ENCODE results near the gene KRT23.
A peak's percentile ranks its signal among the peaks of the same experiment; 100 is the strongest.

KRT23 gene

DNA sequence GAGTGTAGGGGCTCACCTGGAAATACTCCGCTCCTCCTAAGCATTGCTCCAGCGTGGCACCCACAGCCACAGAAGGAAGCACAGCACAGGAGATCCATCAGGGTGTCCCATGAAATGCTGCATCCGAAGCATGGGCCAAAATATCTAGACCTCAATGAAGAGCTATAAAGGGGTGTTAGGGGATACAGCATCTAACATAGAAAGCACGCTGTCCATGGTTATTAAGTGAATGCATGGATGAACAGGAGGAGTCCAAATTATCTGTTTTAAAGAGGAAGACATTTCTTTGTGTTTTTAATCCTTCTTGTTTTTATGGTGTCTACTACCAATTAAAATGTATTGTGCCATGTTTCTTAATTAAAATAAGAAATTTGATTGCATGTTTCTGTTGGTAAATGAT lies 30.8 kb downstream of the KRT23 start:
- no peak for DNase-seq

DNA sequence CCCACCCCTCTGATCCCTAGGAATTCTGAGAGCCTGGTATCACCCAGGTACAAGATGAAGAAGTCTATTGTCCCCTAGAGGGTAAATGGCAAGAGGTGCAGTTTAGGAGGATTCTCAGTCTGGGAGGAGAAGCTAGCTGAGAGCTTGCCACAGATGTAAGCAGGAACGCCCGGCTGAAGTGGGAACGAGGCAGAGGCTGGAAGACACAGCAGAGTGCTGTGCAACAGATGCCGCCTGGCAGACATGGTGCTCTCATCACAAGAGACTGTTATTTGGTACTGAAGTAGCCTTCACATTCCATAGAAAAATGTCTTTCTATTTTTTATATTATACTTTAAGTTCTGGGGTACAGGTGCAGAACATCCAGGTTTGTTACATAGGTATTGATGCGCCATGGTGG lies 32.1 kb downstream of the KRT23 start:
- no peak for DNase-seq

DNA sequence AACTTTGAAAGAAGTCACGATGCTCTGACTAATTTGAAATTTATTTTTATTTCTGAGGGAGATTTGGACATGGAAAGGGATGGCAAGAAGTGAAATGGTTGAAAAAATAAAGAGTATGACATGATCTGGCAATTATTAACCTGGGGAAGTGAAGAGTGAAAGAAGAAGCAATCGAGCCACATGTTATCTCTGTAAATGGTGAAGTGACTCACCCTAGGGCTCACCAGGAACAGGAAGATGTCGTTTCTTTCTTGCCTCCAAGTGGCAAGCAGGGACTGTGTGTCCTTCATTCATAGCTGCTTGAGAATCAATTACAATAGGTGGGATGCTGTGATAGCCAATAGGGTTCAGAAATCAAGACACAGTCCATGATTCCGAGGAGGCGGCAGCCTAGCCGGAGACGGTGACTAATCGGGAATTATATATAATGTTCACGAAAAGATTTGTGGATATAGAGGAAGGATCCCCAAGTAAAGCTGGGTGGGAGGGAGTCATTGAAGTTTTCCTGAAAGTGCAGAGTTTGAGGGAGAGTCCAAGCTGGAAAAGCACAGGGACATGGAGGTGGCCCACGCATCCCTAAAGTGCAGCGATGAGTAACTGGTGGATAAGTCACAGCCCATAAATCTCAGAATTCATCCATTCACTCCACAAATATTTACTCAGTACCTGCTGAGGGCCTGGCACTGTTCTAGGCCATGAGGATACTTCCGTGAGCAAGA lies 34.2 kb downstream of the KRT23 start:
- DNase-seq = peak in 2 of 3 experiments; percentile 26 to 55

DNA sequence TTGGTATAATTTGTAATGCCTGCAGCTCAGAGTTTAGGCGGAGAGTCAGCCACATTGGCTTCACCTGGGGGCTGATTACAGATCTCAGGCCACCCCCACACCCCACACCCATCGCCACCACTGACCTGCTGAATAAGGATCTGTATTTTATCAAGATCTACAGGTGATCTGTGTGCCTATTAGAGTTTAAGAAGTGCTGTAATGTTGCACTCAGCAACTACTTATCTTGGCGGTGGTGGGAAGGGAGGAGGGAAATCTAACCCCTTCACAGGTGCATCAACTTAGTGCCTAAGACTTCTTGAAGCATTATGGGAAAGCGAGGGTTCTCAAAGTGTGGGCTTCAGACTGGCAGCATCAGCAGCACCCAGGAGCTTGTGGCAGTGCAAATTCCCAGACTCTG lies 34.9 kb downstream of the KRT23 start:
- DNase-seq = no peak

DNA sequence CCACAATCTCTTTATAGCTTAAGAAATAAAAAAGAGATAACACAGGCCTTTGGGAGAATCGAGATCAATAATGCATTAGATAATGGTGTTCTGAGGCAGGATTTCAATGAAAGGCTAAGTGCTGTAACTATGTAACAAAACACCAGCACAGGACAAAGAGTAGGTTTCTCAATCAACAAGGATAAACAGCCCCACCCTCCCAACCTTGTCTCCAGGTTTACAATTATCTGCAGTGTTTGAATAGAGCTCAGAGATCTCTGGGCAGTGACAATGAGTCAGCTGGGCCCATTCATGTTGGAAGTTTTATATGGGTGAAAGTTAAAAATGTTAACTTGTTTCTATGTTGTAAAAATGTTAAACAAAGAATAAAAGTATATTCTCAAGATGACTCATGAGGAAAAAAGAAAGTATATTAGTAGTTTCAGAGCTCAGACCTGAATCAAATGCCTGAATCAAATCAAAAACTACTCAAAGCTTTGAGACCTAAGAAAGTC lies 35.4 kb downstream of the KRT23 start:
- peak; percentile 25 to 58 (median 29) for DNase-seq

DNA sequence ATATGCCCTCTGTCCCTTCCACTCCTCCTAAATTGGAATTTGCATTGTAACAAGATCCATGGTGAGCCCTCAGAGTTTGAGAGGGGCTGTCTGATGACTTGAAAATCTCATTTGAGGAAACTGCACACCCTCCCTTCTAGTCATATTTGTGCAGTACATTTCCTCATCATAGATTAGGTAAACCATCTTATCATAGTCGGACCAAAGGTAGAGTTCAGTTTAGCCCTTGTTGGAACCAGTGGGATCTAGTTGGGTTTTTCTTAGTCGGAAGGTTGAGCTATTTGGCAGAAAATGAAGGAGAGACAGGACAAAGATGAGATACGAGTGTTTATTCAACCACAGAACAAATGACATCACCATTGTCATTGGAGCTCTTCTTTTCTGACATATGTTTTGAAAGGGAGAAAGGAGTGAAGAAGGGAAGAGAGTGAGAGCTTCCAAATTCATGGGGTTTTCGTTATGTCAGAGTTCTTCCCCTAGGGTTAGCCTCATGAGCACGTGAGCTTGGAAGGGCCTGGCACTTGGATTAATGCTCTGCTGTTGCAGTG lies 36.6 kb downstream of the KRT23 start:
- DNase-seq = no peak

DNA sequence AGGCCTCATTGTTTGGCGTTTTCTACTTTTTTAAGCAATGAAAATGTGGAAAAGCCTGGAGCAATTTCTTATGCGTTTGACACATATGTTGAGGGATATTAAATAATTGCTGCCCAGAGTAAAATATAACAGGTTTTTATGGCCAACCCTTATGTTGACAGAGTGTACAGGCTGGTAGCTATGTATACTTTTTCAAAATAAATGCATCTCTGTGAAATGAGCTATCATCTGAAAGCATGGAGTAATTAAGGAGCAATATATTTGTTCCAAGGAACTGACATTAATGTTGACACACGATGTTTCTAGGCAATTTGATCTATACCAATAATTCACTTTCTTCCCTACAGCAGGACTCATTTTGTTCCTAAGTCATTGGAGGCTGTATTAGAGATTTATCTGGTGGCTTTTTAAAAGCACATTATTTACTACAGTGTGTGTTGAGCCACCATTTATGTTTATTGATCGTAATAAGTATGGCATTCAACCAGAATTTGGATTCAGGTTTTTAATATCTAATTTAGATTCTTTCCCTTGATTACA lies 40.5 kb downstream of the KRT23 start:
- DNase-seq = peak in 2 of 3 experiments; percentile 16 to 73

DNA sequence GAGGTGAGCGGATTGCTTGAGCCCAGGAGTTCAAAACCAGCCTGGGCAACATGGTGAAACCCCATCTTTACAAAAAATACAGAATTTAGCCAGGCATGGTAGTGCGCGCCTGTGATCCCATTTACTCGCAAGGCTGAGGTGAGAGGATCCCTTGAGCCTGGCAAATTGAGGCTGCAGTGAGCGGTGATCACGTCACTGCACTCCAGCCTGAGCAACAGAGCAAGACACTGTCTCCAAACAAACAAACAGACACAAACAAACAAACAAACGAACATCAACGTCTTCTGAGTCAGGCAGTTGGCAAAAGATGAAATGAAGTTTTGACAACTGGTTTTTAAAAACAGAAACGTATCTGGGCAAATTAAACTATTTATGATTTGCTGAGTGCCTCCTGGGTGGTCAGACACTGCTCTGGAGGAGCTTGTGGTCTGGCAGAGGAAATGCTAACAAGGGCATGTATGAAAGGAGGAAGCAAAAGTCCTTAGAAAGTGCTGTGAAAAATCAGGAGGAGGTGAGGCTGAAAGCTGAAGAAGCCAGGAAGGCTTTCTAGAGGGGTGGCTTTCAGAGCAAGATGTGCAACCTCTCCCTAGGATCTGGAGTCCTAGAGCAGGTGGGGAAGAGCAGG lies 42.2 kb downstream of the KRT23 start:
- DNase-seq = no peak

DNA sequence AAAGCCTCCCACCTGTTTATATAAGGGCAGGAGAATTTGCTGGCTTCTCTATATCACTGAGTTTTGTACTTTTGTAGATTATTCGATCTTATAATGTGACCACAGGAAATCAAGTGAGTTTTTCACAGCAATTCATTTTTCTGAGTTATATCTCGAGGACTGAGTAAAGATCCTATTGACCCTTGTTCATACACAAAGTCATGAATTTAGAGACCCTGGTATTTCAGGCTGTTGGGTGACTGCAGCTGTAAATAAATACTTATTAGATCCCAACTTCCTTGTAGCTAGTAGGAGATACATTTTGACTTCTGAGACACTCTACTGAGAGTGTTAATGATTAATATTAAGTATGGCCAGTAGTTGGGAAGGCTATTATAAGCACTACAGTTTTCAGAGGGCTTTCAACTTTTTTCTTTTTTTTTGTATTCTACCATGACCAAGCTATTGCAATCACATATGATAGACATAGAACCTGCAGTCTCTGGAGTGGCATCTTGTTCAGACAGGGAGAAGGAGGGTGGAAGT lies 49.2 kb downstream of the KRT23 start:
- DNase-seq = no peak

DNA sequence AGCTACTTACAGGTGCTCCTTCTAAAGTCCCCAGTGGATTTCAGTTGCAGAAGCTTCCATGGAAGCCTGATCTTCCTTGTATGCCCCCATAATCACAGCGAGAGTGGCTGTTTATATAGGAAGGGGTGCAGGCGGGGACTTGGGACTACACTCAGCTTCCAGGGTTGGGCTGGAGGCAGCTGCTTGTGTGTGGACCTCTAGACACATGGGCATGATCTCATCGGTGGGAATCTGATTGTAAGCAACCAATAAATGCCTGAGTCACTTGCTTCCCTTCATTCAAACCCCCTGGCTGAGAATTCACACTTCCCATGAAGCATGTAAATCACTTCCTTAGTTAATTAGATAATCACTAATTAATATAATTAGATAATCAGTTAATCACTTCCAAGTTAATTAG lies 51.4 kb downstream of the KRT23 start:
- peak in 1 of 3 experiments; percentile 33 for DNase-seq

DNA sequence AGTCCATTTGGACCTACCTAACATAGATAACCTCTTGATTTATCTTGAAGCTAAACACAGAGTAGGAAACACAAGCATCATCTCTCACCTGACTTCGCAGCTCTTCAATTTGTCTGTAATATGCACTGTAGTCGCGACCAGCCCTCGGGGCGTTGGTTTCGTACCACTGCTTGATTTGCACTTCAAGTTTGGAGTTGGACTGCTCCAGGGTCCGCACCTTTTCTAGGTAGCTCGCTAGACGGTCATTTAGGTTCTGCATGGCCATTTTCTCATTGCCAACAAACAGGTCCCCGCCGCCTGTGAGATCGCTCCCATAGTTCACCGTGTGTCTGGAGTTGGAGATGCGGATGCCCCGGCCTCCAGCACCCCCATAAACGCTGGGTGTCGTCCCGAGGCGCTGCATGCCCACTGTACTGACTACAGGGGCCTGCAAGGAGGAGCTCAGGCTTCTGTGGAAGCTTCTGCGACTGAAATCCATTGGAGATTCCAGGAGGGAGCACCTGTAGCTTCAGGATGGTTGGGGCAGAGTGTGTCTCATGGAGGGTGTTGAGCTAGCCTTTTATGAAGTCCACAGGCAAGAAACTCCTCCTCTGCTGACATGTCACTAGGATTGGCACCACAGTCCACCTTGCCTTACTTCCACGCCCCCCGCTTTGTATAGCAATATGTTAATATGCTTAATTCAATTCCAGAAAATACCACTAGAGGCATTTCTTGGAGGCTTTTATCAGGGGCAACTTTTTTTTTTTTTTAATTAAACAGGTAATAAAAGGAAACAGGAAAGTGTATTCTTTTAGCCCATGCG lies 52.5 kb downstream of the KRT23 start, which contains the start of gene KRT20:
TSS of gene KRT20 (minus strand) at position 535 of the 805 bp plus-strand sequence. CDS start at position 478, 57 bp downstream.
- DNase-seq = peak in 1 of 3 experiments; percentile 13

DNA sequence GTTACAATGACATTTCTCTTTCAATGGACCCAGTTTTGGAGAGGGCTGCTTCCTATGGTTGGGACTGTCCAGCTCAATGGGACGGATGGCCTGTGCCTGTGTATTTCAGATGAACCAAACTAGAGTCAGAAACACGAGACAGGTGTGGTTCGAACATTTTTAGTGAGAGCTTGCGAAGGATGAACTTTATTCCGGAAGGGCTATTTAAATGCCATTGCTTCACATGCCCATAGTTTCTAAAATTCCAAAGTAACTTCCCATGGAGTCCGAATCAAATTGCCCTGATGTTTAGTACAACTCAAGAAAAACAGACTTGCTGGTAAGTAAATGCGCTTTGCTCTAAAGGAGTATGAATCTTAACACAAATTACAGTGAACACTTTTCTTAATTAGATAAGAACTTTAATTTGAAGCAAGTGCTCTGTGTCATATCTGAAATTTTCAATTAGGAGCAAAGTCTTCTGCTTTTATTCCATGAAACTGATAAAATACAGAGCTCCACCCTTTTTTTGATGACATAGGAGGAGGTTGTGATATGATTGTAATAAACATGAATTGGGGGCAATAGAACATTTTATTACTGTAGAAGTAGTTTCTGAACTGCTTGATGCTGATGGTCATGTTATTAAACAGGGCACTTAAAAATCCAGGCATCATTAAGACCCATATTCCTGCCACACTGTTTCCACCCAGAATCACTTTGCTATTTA lies 53.7 kb downstream of the KRT23 start:
- no peak for DNase-seq

DNA sequence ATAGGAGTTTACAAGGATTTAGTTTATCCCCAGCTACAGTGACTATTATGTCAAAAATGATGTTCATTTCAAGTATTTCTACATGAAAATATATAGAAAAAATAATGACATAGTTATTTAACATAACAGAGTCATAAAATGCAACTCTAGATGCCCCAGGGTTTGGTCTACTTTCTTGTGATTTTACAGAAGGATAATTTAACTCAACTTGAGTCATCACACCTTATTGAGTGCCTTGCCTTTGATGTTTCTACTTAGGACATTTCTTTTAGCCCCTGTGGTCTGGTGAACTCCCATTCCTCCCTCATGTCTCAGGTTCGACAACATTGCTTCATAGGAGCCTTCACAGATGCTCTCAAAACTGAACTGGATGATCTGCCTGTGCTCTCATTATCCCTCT lies 54.4 kb downstream of the KRT23 start:
- DNase-seq = no peak

DNA sequence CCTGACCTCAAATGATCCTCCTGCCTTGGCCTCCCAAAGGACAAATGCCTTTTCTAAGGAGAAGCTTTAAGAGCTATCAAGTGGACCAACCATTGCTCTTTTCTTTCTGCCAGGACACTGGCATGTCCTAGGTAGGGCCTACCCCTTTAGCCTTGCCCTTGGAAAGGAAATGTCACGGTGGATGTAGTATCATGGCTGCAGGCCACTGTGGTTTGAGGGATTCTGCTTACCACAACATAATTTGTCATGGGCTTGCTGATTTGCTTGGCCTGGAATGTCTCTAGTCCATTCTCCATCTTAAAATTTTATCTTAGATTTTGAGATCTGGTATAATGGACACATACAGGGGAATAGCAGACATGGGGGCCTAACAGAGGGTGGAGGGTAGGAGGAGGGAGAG lies 58.4 kb downstream of the KRT23 start:
- no peak for DNase-seq

DNA sequence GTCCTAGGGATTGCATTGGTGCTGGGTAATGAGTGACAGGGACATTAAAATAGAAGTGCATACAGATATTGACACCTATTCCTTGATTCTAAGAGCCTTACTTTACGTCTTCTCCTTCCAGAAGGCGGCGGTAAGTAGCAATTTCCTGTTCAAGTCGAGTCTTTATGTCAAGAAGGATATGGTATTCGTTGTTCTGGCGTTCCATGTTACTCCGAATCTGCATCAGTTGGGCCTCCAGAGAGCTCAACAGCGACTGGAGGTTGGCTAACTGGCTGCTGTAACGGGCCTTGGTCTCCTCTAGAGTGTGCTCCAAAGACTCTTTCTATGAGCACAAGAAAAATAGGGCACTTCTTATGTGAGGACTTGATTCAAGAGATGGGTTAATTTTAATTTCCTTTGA lies 59.4 kb downstream of the KRT23 start:
- no peak for DNase-seq

DNA sequence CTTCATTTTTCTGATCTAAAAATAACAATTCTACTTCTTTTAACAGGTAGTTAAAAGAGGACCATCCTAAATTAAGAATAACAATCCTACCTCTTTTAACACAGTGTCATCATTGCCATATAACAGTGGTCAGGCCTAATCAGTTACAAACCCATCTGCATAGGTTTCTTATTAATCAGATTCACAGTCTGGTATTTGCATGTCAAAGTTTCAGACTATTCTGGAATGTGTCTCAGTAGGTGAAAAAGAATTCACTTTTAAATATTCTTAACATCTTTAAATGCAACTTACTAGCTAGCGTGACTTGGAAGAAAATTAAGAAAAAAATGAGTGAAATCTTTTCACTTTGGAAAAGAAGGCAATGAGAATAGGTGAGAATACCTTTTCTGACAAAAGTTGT lies 63.6 kb downstream of the KRT23 start:
- no peak for DNase-seq

DNA sequence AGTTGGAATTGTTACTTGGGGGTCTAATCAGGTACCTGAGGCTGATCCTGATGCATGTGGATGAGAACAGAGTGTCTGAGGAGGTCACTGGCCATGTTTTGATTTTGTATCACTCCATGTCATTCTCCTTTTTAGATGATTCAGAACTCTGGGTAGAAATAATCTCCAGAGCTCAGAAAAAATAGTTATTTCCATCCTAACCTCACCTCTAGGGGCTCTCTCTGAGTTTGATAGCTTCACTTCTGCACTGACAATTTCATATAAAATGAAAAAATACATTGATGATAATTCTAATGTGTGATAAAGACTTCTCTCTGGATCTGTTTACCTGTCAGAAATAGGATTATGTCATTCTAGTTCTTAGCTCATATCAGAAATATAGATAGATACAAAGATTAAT lies 64.2 kb downstream of the KRT23 start:
- DNase-seq = no peak
